ENCODE measurements around the gene DNLZ. TPM values are rescaled to one million over a fixed set of nuclear protein-coding genes. Genes with fewer than 3 reads are reported as not detected.

The DNLZ gene
- total and polyA plus RNA-seq, 9 of the 15 experiments (the other 6 are each of a cell fraction or from before 2014, with no cell fraction given): 0.17 to 44.6 (median 3.4) TPM

- FAIRE-seq (peak; percentile 84), ATAC-seq (peak; percentile 95), DNase-seq (ENCODE audit: extremely low read depth in 1 of 4, low spot score in 3 of 4) (peak; percentile 92 to 93 (median 93))
- H3K79me2 ChIP-seq (ENCODE audit: control insufficient read depth, insufficient read depth, low read length): peaks cover 28% of the 10 kb centered on the region
- peak within 1 kb of the TSS; percentile 78 to 98 for H3K9ac ChIP-seq (ENCODE audit: insufficient read depth in 1 of 2, low read depth in 2 of 2, low read length in 2 of 2)
- in situ Hi-C loops (cut with MboI) (no loop called here), intact Hi-C loops (cut with micrococcal nuclease) (loop anchor here (1.0 to 2.0 kb wide), 2 partner anchors 35 to 61 kb away; no protein-coding TSS in a partner anchor)
- no peaks in the 10 kb centered on the region for H3K9me1 ChIP-seq (ENCODE audit: control insufficient read depth, insufficient read depth, low read length)
- H3K4me1 ChIP-seq (replicated peaks in 1 of 2; ENCODE audit: control insufficient read depth in 2 of 2, insufficient read depth in 2 of 2, low read length in 2 of 2): peaks cover 7 to 41% of the 10 kb centered on the region in 2 experiments; a peak in 4 of 5 replicates
- H2AFZ ChIP-seq (ENCODE audit: low read depth, low read length): peak within 1 kb of the TSS; percentile 79
- H3K27me3 ChIP-seq (ENCODE audit: control insufficient read depth in 2 of 2, insufficient read depth in 2 of 2, low read length in 2 of 2): no peaks in the 10 kb centered on the region
- no TSS peak for BruUV-seq (replicated peaks)
- peak within 1 kb of the TSS; percentile 98 for H3K4me3 ChIP-seq
- no peaks in the 10 kb centered on the region; the same call in 1 of the 2 replicates for H4K20me1 ChIP-seq (replicated peaks; ENCODE audit: control insufficient read depth, insufficient read depth, low read length)
- WGBS (ENCODE audit: insufficient coverage, low coverage, missing lambda C conversion rate): 10% methylated on average over 56 of the region's 71 CpGs
- no peaks in the 10 kb centered on the region for H3K9me3 ChIP-seq (replicated peaks; ENCODE audit: control insufficient read depth, insufficient read depth, low read depth, low read length)
- ChIA-PET CTCF (ENCODE audit: low intra/inter-chr PET ratio) (interaction anchor here (0.7 to 1.9 kb wide), 8 partner anchors 36 to 231 kb away, joined by 3 to 10 read pairs (median 4); partner anchors contain the start of gene DNLZ), POLR2A (interaction anchor here (0.6 to 1.6 kb wide), 5 partner anchors 9 to 59 kb away, joined by 3 to 8 read pairs (median 4); no protein-coding TSS in a partner anchor)
- H3K27ac ChIP-seq (ENCODE audit: extremely low read depth, low read depth, low read length): peak within 1 kb of the TSS; percentile 69
- H3K4me2 ChIP-seq (ENCODE audit: insufficient read depth, low read length): peak within 1 kb of the TSS; percentile 97
- peaks cover 72% of the 10 kb centered on the region for H3K36me3 ChIP-seq (ENCODE audit: control insufficient read depth, insufficient read depth, low read length)
- TF ChIP-seq YY1 (IDR thresholded peaks at IDR 0.05; ENCODE audit: borderline replicate concordance in 1 of 3, control insufficient read depth in 1 of 3, extremely low read depth in 1 of 3, insufficient read depth in 3 of 3, insufficient read length in 1 of 3, insufficient replicate concordance in 2 of 3, low read depth in 1 of 3, low read length in 2 of 3) (peak in 2 of 3 experiments; percentile 55 to 74), HES1 (IDR thresholded peaks at IDR 0.05; ENCODE audit: low read depth) (no peak), ZBTB12 (CRISPR knock-in tag; IDR thresholded peaks at IDR 0.05) (no peak), ZKSCAN1 (IDR thresholded peaks at IDR 0.05; ENCODE audit: low read depth, low read length) (peak; percentile 44; the same call in 1 of the 2 replicates), HDAC1 (IDR thresholded peaks at IDR 0.05) (peak in 1 of 2 experiments; percentile 77; a peak in 2 of 4 replicates), TEAD1 (CRISPR knock-in tag; IDR thresholded peaks at IDR 0.05) (0 out of 4 replicates have a peak, but pooled peaks of 1 of the 2 experiments have one; percentile 12), ZNF639 (CRISPR knock-in tag; conservative IDR thresholded peaks at IDR 0.05 in 1 of 2, IDR thresholded peaks at IDR 0.05 in 1 of 2) (peak in 1 of 2 experiments; percentile 66; a peak in 2 of 4 replicates), KLF13 (tag; IDR thresholded peaks at IDR 0.05; ENCODE audit: borderline replicate concordance, low read depth) (peak; percentile 10; the same call in 1 of the 2 replicates)
These were observed 36.7 kb upstream of the DNLZ start, which contains the start of gene SNAPC4 for GRCh38 chr9:136400038-136400834. Gene SNAPC4 (minus strand): TSS chr9:136400170. CDS start chr9:136398428, 1,742 bp downstream.

Measured in K562 (cell line).